Tibial nerve (tissue), 4 donors: ENCODE measurements around the gene BIRC5. TPM values are rescaled to one million over a fixed set of nuclear protein-coding genes. Genes with fewer than 3 reads are reported as not detected.

Experiments
- DNase-seq, 2 donors: peaks; one replicate each; pipeline ENCODE4 v3.0.0-alpha.2; 2019; ENCODE audit warnings: low spot score in 2 of 2
- H3K27ac ChIP-seq, 4 donors: fragments of 200-600 bp; sonication (generic) in 3 of 4; one replicate each; pipeline ENCODE4 v1.5.1; 2017 to 2019; ENCODE audit warnings: mild to moderate bottlenecking in 1 of 4
- H3K27me3 ChIP-seq, 2 donors: fragments of 200-600 bp; sonication (generic) in 1 of 2; one replicate each; pipeline versions ENCODE4 v1.5.1 to v1.6.0; 2017 to 2019
- H3K36me3 ChIP-seq, 3 donors: fragments of 200-600 bp; sonication (generic); one replicate each; pipeline ENCODE4 v1.5.1; 2018 to 2019
- H3K4me1 ChIP-seq, 4 donors: fragments of 200-600 bp; sonication (generic) in 3 of 4; one replicate each; pipeline ENCODE4 v1.5.1; 2017 to 2019
- H3K4me3 ChIP-seq, 4 donors: fragments of 200-600 bp; sonication (generic) in 3 of 4; one replicate each; pipeline ENCODE4 v1.5.1; 2017 to 2019; ENCODE audit warnings: mild to moderate bottlenecking in 1 of 4, moderate library complexity in 1 of 4
- H3K9me3 ChIP-seq, 4 donors: fragments of 200-600 bp; sonication (generic) in 3 of 4; one replicate each; pipeline ENCODE4 v1.5.1; 2017 to 2019
- EP300 ChIP-seq, 2 donors: sonication (generic); formaldehyde crosslinking; IDR thresholded peaks; one replicate each; pipeline ENCODE4 v1.6.1; 2017; ENCODE audit warnings: antibody characterized with exemption in 2 of 2, mild to moderate bottlenecking in 1 of 2
- POLR2A ChIP-seq, 2 donors: fragments of 450-650 bp; IDR thresholded peaks; one replicate each; pipeline ENCODE4 v1.6.1; 2017; ENCODE audit warnings: antibody characterized with exemption in 2 of 2, mild to moderate bottlenecking in 2 of 2, moderate library complexity in 2 of 2
- WGBS, 2 donors: methylation state at CpG; one replicate each; pipeline ENCODE4 v1.1.5; 2018; 5-methylcytosine and 5-hydroxymethylcytosine counted together
- total RNA-seq, 4 donors: library from RNA; depleted of rRNA; stranded (reverse); fragments of >200 nt; gene quantifications; one replicate each; pipeline ENCODE4 v1.1.0, GENCODE V29; 2016
- TF ChIP-seq, protein P1 (sequence below), 5 experiments: fragments of 200-600 bp in 3 of 5; fragments of 450-650 bp in 2 of 5; sonication (generic) in 3 of 5; IDR thresholded peaks; one replicate each; pipeline ENCODE4 v1.5.1; 2016 to 2019; ENCODE audit warnings: antibody characterized with exemption in 5 of 5, mild to moderate bottlenecking in 3 of 5, moderate library complexity in 2 of 5

BIRC5 gene
- total RNA-seq, 4 donors from 2014 or later: 0.87 to 8.7 (median 0.98) TPM; not detected in 1

DNA sequence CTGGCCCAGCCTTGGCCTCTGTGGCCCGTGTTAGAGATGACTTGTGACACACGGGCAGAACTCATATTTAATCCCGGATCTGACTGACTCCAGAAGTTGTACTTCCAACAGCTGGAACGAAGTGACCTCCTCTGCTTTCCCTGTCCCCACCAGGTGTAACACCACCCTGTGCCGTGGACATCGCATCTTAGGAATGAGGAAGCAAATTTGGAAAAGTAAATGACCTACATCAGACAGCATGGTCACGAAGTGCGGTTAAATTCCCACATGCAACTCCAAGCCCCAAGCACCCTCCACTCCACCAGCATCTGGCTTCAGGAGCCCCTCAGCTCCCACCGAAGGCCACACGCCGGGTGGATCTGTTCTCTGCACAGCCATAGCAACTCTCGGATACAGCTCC, 30.1 kb upstream of the BIRC5 start:
- no peak overlapping the region for H3K4me3 ChIP-seq
- 87 to 92% methylated on average over 12 of the region's 12 CpGs for WGBS, 2 donors
- no peaks in the 10 kb centered on the region for H3K27me3 ChIP-seq
- TF ChIP-seq, protein P1, sequence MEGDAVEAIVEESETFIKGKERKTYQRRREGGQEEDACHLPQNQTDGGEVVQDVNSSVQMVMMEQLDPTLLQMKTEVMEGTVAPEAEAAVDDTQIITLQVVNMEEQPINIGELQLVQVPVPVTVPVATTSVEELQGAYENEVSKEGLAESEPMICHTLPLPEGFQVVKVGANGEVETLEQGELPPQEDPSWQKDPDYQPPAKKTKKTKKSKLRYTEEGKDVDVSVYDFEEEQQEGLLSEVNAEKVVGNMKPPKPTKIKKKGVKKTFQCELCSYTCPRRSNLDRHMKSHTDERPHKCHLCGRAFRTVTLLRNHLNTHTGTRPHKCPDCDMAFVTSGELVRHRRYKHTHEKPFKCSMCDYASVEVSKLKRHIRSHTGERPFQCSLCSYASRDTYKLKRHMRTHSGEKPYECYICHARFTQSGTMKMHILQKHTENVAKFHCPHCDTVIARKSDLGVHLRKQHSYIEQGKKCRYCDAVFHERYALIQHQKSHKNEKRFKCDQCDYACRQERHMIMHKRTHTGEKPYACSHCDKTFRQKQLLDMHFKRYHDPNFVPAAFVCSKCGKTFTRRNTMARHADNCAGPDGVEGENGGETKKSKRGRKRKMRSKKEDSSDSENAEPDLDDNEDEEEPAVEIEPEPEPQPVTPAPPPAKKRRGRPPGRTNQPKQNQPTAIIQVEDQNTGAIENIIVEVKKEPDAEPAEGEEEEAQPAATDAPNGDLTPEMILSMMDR (IDR thresholded peaks at IDR 0.05): no peak
- TF ChIP-seq EP300 (IDR thresholded peaks at IDR 0.05): no peak
- TF ChIP-seq POLR2A (IDR thresholded peaks at IDR 0.05): no peak
- DNase-seq: no peak
- no peaks in the 10 kb centered on the region for H3K9me3 ChIP-seq
- no peaks in the 10 kb centered on the region for H3K36me3 ChIP-seq
- H3K27ac ChIP-seq: no peak overlapping the region
- peaks cover 0 to 56% (median 11%) of the 10 kb centered on the region in 4 donors for H3K4me1 ChIP-seq

- peaks cover 0 to 56% (median 11%) of the 10 kb centered on the region in 4 donors for H3K4me1 ChIP-seq
- DNase-seq: no peak
- WGBS, 2 donors: 55 to 77% methylated on average over 10 of the region's 10 CpGs
- H3K27ac ChIP-seq: no peak overlapping the region
- no peaks in the 10 kb centered on the region for H3K9me3 ChIP-seq
- TF ChIP-seq, protein P1 (IDR thresholded peaks at IDR 0.05): no peak
- H3K27me3 ChIP-seq: no peaks in the 10 kb centered on the region
- no peak overlapping the region for H3K4me3 ChIP-seq
- H3K36me3 ChIP-seq: peaks cover 0 to under 1% (median 0%) of the 10 kb centered on the region in 3 donors
Observed at GRCh38 chr17:78184351-78184750, 29.7 kb upstream of the BIRC5 start.

DNA sequence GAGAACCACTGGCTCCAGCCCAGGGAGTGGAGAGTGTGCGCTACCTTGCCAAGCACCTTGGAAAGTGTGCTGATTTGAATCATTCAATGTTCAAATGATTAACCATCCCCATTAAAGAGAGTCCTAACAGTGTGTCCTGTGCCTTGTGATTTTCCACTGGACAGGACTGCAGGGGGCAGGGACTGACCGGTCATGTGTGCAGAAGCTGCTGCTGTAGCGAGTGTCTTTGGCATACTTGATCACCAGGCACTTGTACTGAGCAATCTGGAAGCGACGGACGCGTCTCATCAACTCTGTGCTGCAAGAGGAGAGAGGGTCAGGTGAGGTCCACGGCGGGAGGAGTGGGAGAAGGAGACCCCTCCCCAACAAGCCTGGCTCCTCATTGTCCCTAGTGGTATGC, 29.2 kb upstream of the BIRC5 start:
- Histone ChIP-seq H3K27me3 (no peaks in the 10 kb centered on the region), H3K4me1 (peaks cover 0 to 51% (median 11%) of the 10 kb centered on the region in 4 donors), H3K27ac (no peak overlapping the region), H3K36me3 (peaks cover 0 to 5% (median 0%) of the 10 kb centered on the region in 3 donors), H3K9me3 (no peaks in the 10 kb centered on the region), H3K4me3 (no peak overlapping the region)
- TF ChIP-seq EP300 (IDR thresholded peaks at IDR 0.05) (no peak), POLR2A (IDR thresholded peaks at IDR 0.05) (no peak)
- TF ChIP-seq, protein P1 (IDR thresholded peaks at IDR 0.05): no peak
- no peak for DNase-seq
- WGBS, 2 donors: 76 to 81% methylated on average over 9 of the region's 9 CpGs

DNA sequence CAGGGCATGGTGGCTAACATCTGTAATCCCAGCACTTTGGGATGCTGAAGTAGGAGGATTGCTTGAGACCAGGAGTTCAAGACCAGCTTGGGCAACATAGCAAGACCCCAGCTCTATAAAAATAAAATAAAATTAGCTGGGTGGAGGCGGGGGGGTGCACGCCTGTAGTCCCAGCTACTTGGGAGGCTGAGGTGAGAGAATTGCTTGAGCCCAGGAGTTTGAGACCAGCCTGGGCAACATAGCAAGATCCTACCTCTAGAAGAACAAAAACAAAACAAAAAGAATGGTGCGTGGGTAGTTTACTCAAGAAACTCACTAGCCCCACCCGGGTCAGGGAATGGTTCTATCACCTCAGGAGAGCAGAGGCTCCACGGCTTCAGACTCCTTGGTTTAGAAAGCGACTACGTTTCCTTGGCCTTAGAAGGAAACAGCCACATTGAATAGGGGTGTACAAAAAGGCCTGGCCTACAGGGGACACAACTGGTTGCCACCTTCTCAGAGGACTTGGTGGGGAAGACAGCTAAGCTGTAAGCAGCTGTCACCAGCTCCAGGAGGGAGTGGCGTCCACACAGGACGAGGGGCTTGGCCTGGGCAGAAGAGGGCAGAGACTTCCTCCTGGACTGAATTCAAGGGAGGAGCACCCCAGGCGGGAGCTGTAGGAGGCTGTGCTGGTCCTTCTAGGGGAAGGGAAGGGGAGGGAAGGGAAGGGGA, 27.9 kb upstream of the BIRC5 start:
- peak overlapping the region in 3 of 4 donors; percentile 31 to 81 (median 61) for H3K27ac ChIP-seq
- H3K4me3 ChIP-seq: peak overlapping the region; percentile 35 to 57 (median 46)
- H3K36me3 ChIP-seq: peaks cover 0 to 18% (median 0%) of the 10 kb centered on the region in 3 donors
- DNase-seq: no peak
- TF ChIP-seq POLR2A (IDR thresholded peaks at IDR 0.05) (no peak), EP300 (IDR thresholded peaks at IDR 0.05) (no peak)
- TF ChIP-seq, protein P1 (IDR thresholded peaks at IDR 0.05): no peak
- H3K27me3 ChIP-seq: no peaks in the 10 kb centered on the region
- peaks cover 0 to 42% (median 10%) of the 10 kb centered on the region in 4 donors for H3K4me1 ChIP-seq
- no peaks in the 10 kb centered on the region for H3K9me3 ChIP-seq
- 45 to 46% methylated on average over 10 of the region's 10 CpGs for WGBS, 2 donors
